Upper lobe of left lung (tissue), 6 donors: Measurements from ENCODE around the gene DOK1. TPM values are rescaled to one million over a fixed set of nuclear protein-coding genes. Genes with fewer than 3 reads are reported as not detected.

Experiments
- ATAC-seq, 2 donors: fragments of 200-7000 bp; cut with Tn5 transposase; one replicate each; pipeline ENCODE4 v1.9.1; 2022; ENCODE audit warnings: mild to moderate bottlenecking in 2 of 2, moderate library complexity in 2 of 2; ENCODE audit not compliant: low FRiP score in 2 of 2
- DNase-seq, 2 donors: peaks; one replicate each; pipeline ENCODE4 v3.0.0-alpha.2; 2019 to 2020
- H3K27ac ChIP-seq, 4 donors: fragments of 200-600 bp; sonication (generic); one replicate each; pipeline ENCODE4 v1.5.1; 2016 to 2019
- H3K27me3 ChIP-seq, 4 donors: fragments of 200-600 bp; sonication (generic); one replicate each; pipeline ENCODE4 v1.5.1; 2017 to 2019
- H3K36me3 ChIP-seq, 4 donors: fragments of 200-600 bp; sonication (generic); one replicate each; pipeline ENCODE4 v1.5.1; 2016 to 2019
- H3K4me1 ChIP-seq, 4 donors: fragments of 200-600 bp; sonication (generic); one replicate each; pipeline ENCODE4 v1.5.1; 2018 to 2019
- H3K4me3 ChIP-seq, 4 donors: fragments of 200-600 bp; sonication (generic); one replicate each; pipeline ENCODE4 v1.5.1; 2017 to 2019; ENCODE audit warnings: mild to moderate bottlenecking in 2 of 4, moderate library complexity in 1 of 4
- H3K9me3 ChIP-seq, 4 donors: fragments of 200-600 bp; sonication (generic); one replicate each; pipeline ENCODE4 v1.5.1; 2018 to 2019
- CTCF ChIP-seq, 6 experiments: fragments of 450-650 bp in 4 of 6; fragments of 200-600 bp in 2 of 6; sonication (generic) in 2 of 6; IDR thresholded peaks; one replicate each; pipeline ENCODE4 v1.5.1; 2016 to 2019; ENCODE audit warnings: antibody characterized with exemption in 6 of 6
- EP300 ChIP-seq, 4 donors: sonication (generic); formaldehyde crosslinking; IDR thresholded peaks; one replicate each; pipeline ENCODE4 v1.5.1; 2017; ENCODE audit warnings: antibody characterized with exemption in 4 of 4, control low read depth in 2 of 4
- POLR2A ChIP-seq, 4 donors: fragments of 450-650 bp; IDR thresholded peaks; one replicate each; pipeline ENCODE4 v1.5.1; 2016 to 2017; ENCODE audit warnings: antibody characterized with exemption in 4 of 4, mild to moderate bottlenecking in 2 of 4
- POLR2AphosphoS5 ChIP-seq, 2 donors: sonication (generic); formaldehyde crosslinking; IDR thresholded peaks; one replicate each; pipeline ENCODE4 v1.5.1; 2017; ENCODE audit warnings: antibody characterized with exemption in 2 of 2
- WGBS, 2 donors: methylation state at CpG; one replicate each; pipeline ENCODE4 v1.1.5; 2017 to 2018; 5-methylcytosine and 5-hydroxymethylcytosine counted together
- total RNA-seq, 6 donors: library from RNA; depleted of rRNA in 4 of 6; stranded (reverse); fragments of >200 nt in 4 of 6; gene quantifications; one replicate each; pipeline versions ENCODE4 v1.1.0 to v1.2.1, GENCODE V29; 2016 to 2021
- donor health status: DM: no; HTN: no; CAD: no; lungs with moderate emphysema.
- donor health status: DM: no; HTN: yes; CAD: no; lungs with severe emphysema.

The DOK1 gene
- total RNA-seq, 6 donors from 2014 or later: 13.7 to 49.2 (median 38.0) TPM

- DNase-seq: peak in 1 of 2 donors; percentile 29
- Histone ChIP-seq H3K27ac (no peak overlapping the region), H3K36me3 (no peaks in the 10 kb centered on the region), H3K4me3 (no peak overlapping the region), H3K27me3 (no peaks in the 10 kb centered on the region), H3K9me3 (no peaks in the 10 kb centered on the region), H3K4me1 (peaks cover 0 to 6% (median 2%) of the 10 kb centered on the region in 4 donors)
- WGBS, 2 donors: 27 to 46% methylated on average over 4 of the region's 4 CpGs
- no peak for ATAC-seq
- TF ChIP-seq POLR2A (IDR thresholded peaks at IDR 0.05) (no peak), EP300 (IDR thresholded peaks at IDR 0.05) (no peak), POLR2AphosphoS5 (IDR thresholded peaks at IDR 0.05) (no peak), CTCF (IDR thresholded peaks at IDR 0.05) (no peak)
These were observed 31.1 kb downstream of the DOK1 start for GRCh38 chr2:74585406-74586185.

GRCh38 chr2:74587664-74588277 lies 33.3 kb downstream of the DOK1 start:
- no peaks in the 10 kb centered on the region for H3K36me3 ChIP-seq
- DNase-seq (peak in 1 of 2 donors; percentile 66), ATAC-seq (peak; percentile 87 to 92)
- H3K27ac ChIP-seq: no peak overlapping the region
- no peaks in the 10 kb centered on the region for H3K27me3 ChIP-seq
- H3K9me3 ChIP-seq: no peaks in the 10 kb centered on the region
- H3K4me3 ChIP-seq: no peak overlapping the region
- H3K4me1 ChIP-seq: peaks cover 0 to 6% (median 2%) of the 10 kb centered on the region in 4 donors
- WGBS, 2 donors: 18 to 23% methylated on average over 6 of the region's 6 CpGs
- TF ChIP-seq CTCF (IDR thresholded peaks at IDR 0.05) (peak; percentile 49 to 78 (median 66)), POLR2AphosphoS5 (IDR thresholded peaks at IDR 0.05) (no peak)

- DNase-seq: no peak
- H3K4me1 ChIP-seq: peaks cover 0 to 6% (median 2%) of the 10 kb centered on the region in 4 donors
- no peaks in the 10 kb centered on the region for H3K9me3 ChIP-seq
- H3K36me3 ChIP-seq: no peaks in the 10 kb centered on the region
- ATAC-seq: no peak
- no peaks in the 10 kb centered on the region for H3K27me3 ChIP-seq
- H3K4me3 ChIP-seq: no peak overlapping the region
- H3K27ac ChIP-seq: no peak overlapping the region
- WGBS, 2 donors: 59 to 70% methylated on average over 2 of the region's 2 CpGs
- TF ChIP-seq POLR2A (IDR thresholded peaks at IDR 0.05) (no peak), POLR2AphosphoS5 (IDR thresholded peaks at IDR 0.05) (no peak), CTCF (IDR thresholded peaks at IDR 0.05) (no peak), EP300 (IDR thresholded peaks at IDR 0.05) (no peak)
These were observed 34.1 kb downstream of the DOK1 start for GRCh38 chr2:74588664-74589063.

- H3K4me3 ChIP-seq: no peak overlapping the region
- H3K27me3 ChIP-seq: no peaks in the 10 kb centered on the region
- no peaks in the 10 kb centered on the region for H3K4me1 ChIP-seq
- DNase-seq: no peak
- H3K9me3 ChIP-seq: no peaks in the 10 kb centered on the region
- no peak for TF ChIP-seq CTCF (IDR thresholded peaks at IDR 0.05)
- H3K36me3 ChIP-seq: no peaks in the 10 kb centered on the region
- H3K27ac ChIP-seq: no peak overlapping the region
- ATAC-seq: no peak
- WGBS, 2 donors: 75 to 82% methylated on average over 4 of the region's 4 CpGs
These were observed 39.6 kb downstream of the DOK1 start for GRCh38 chr2:74593826-74594772.
